Left ventricle myocardium superior (tissue), 1 donor: ENCODE results near the gene ALOX12B. TPM values are rescaled to one million over a fixed set of nuclear protein-coding genes. Genes with fewer than 3 reads are reported as not detected.

Source experiments
- ATAC-seq: fragments of 200-7000 bp; cut with Tn5 transposase; one replicate; pipeline ENCODE4 v1.9.1; 2020; ENCODE audit warnings: mild to moderate bottlenecking, moderate library complexity
- DNase-seq: peaks from one replicate; pipeline ENCODE4 v3.0.0-alpha.2; 2020
- intact Hi-C: fragments of 100-400 bp; cut with micrococcal nuclease; formaldehyde crosslinking; loops from one replicate; pipeline ENCODE4 v1.11.0; 2022
- long read RNA-seq: library from polyadenylated mRNA; unstranded; transcript quantifications from one replicate; pipeline ENCODE4 v2.0.0, GENCODE V29; 2021
- total RNA-seq: library from RNA; stranded (reverse); fragmentation: NEBNext Ultra II Directional; extraction: Animal tissue kit (Norgen Biotek cat#: 25700); gene quantifications from one replicate; pipeline ENCODE4 v1.2.1, GENCODE V29; 2021
- donor health status: DM: no; HTN: yes; CAD: no; lungs with severe emphysema.

The ALOX12B gene
- total RNA-seq = not detected
- long read RNA-seq = 0 reads

DNA sequence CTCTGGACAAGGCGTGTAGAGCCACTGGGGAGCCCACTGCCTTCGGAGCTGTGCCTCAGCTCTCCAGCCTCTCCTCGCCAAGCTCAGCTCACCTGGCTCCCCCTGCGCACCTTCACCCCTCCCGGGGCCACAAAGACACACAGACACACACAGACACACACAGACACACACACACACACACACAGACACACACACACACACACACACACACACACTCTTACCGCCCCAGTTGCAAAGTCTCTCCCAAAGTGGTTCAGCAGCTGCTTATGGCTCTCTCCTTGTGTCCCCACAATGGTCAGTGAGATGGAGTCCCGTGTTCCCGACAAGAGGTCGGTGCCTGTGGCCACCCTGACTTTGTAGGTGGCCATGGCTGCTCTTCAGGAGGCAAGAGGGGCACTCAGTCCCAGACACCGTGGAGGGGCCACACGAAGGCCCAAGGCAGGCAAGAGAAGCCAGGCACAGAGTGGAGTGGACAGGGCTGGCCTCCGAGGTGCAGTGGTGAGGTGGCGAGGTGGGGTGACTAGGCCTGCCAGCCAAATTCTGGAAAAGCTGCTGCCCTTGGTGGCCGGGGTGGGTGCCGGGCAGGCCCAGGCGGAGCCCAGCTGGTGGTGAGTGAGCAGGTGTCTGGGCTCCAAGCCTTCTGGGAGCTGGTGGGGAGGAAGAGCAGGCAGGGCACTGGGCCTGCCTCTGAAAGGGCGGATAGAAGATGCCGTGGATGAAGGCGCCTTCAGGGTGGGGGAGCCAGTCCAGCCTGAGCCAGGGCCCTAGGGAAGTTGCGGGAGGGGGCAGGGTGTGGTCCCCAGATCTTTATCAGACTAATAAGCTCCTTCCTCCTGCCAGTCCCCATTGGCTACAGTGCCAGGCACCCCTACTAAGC, at the start of gene ALOX12B:
Gene ALOX12B (minus strand): TSS at position 642 of the 877 bp plus-strand sequence. CDS start 274 bp downstream, at position 368.
- intact Hi-C loops = no loop called here
- DNase-seq = no peak
- ATAC-seq = no peak

GRCh38 chr17:8133941-8134340, 46.4 kb upstream of the ALOX12B start:
- DNase-seq (no peak), ATAC-seq (no peak)
- intact Hi-C loops = no loop called here

GRCh38 chr17:8133399-8133798, 45.9 kb upstream of the ALOX12B start:
- ATAC-seq (no peak), DNase-seq (no peak)
- intact Hi-C loops = no loop called here

GRCh38 chr17:8131844-8132441, 44.4 kb upstream of the ALOX12B start:
- DNase-seq = no peak
- intact Hi-C loops = no loop called here
- ATAC-seq = no peak

GRCh38 chr17:8128125-8128784, 40.7 kb upstream of the ALOX12B start:
- intact Hi-C loops = no loop called here
- DNase-seq (no peak), ATAC-seq (no peak)

DNA sequence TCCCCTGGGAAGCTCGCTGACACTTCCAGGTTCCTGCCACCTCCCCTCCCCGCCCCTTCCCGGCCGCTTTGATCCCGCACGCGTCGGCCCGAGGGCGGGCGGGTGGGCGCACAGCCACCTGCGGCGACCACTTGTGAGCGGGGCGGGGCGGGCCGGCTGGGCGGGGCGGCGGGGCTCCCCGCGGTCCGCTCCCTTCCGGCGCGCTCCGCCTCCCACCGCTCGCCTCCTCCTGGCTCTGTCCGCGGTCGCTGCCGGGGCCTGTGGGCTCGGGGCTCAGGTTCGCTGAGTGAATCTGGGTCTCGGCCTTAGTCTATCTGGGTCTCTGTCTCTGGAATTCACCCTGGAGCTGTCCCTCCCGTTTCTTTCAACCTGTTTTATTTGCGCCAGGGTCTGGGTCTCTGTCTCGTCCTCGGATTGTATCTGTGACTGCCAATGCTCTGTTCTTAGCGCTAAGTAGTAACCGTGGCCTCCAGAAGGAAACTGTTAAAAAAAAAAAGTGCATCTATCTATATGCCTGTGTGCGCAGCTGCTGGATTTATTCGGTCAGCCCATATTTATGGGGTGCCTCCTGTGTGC, 39.1 kb upstream of the ALOX12B start:
- DNase-seq (peak; percentile 75), ATAC-seq (peak; percentile 72)
- intact Hi-C loops = no loop called here

DNA sequence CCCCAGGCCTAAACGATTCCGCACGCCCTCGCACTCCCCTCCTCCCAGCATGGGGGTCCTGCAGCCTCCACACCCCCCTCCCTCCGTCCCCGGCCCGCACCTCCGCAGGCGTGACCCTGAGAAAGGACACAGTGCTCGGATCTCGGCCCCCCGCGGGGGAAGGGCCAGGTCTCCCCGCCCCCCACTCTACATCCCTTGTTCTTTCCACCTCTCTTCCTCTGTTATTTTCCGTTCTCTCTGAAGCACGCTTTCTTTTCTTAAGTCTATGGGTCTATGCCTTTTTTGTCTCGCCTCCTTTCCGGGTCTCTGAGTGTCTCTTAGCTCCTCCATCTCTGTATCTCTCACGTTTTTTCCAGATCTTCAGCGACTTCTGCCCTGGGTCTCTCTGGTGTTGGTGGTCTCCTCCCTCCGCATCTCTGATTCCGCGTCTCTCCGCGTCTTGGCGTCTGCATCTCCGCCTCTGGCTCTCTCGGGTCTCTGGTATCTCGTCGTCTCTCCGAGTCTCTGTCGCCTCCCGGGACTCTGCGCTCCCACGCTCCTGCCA, 38.5 kb upstream of the ALOX12B start:
- intact Hi-C loops = no loop called here
- ATAC-seq = peak; percentile 1
- no peak for DNase-seq

DNA sequence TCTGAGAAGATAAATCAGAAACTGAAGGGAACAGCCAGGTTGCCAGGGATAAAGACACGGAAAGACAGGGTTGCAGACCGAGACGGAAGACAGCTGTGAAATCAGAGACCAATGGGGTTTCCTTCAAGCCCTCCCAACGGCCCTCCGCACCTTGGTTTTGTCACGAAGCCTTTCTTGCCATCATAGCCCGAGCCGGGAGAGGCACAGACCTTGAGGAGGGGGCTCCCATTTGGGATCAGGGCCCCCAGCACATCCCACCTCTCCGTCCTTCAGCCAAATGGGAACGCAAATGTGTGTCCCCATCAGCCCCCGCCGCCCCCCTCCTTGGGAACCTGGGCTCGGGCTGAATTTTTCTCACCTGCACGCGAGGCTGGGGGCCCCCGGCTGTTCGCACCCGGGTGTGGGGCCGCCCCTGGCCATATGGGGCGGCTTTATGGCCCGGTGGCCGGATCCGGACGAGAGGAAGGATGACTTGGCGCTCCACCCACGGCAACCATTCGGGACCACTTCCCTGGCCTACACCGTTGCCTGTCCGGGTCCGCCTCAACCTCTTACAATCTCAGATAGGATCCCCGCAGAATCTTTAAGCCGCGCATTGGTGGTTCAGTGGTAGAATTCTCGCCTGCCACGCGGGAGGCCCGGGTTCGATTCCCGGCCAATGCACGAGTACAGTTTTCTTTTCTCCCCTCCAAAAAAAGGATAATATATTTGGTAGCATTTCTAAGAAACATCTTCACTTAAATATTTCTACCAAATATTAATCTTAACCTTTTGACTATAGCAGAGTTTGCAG, 37.8 kb upstream of the ALOX12B start:
- peak; percentile 41 for ATAC-seq
- DNase-seq = peak; percentile 78
- intact Hi-C loops = no loop called here

- intact Hi-C loops = no loop called here
- ATAC-seq (no peak), DNase-seq (no peak)
These were observed 37.0 kb upstream of the ALOX12B start for GRCh38 chr17:8124350-8125153.

GRCh38 chr17:8123695-8124349, 36.3 kb upstream of the ALOX12B start, which contains the start of gene HES7:
HES7 (minus strand) TSS chr17:8124106; CDS start chr17:8124084, 22 bp downstream.
- intact Hi-C loops = no loop called here
- ATAC-seq = no peak
- no peak for DNase-seq

DNA sequence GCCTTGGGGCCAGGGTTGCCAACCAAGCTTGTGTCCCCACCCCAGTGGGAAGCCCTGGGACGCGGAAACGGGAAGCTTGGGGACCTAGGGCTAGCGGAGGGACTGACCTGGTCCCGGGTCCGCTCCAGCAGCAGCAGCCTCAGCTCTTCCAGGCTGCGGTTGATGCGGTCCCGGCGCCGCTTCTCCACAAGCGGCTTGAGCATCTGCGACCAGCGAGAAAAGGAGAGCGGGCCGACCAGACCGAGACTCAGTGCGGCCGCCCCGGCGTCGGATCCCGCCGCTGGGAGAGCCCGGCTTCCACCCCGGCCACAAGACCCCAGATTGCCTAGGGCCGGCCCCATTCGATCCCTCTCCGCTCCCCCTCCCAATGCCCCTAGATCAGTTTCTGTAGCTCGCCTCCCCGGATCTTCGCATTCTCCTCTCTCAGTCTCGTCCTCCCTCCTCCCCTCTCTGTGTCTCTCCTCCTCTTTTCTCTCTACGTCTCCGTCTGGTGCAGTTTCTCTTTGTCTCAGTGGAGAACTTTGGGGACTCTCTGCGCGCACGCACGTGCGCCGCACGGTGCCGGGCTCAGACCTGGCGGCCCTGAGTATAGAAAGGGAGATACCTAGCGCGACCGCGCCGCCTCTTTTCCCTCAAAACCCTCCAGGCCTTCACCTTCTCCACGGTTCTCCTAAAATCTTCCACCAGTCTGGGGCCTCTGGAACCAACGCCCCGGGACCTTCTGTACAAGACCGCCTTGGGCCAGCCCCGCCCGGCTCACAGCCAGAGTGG, 35.6 kb upstream of the ALOX12B start:
- intact Hi-C loops = no loop called here
- ATAC-seq (no peak), DNase-seq (peak; percentile 66)

DNA sequence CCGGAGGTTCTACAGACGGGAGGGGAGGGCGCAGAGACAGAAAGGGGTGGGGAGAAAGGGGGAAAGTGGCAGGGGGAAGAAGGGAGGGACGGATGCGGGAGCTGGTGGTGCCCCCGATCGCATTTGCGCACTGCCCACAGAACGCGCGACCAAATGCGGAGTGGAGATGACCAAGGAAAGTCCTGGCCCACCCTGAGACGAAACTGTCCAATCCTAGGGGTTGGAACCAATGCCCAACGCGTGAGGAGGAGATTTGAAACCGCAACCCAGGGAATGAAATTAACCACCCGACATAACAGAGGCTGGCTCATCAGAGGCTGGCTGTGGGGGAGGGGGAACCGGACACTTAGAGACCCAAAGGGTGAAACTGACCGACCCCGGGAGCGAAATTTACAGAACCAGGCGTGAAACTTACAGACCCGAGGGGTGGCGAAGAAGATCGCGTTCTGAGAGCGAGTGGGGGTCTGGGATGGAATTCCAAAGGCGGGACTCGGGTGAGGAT, 35.0 kb upstream of the ALOX12B start:
- ATAC-seq (no peak), DNase-seq (no peak)
- intact Hi-C loops = no loop called here

GRCh38 chr17:8121681-8122421, 34.3 kb upstream of the ALOX12B start:
- ATAC-seq (peak; percentile 37), DNase-seq (peak; percentile 80)
- intact Hi-C loops = no loop called here

GRCh38 chr17:8121407-8121680, 33.8 kb upstream of the ALOX12B start:
- no peak for DNase-seq
- ATAC-seq = no peak
- intact Hi-C loops = no loop called here

- ATAC-seq (peak; percentile 18), DNase-seq (peak; percentile 73)
These were observed 33.2 kb upstream of the ALOX12B start for GRCh38 chr17:8120520-8121406.

More at GRCh38 chr17:8120520-8121406, 33.2 kb upstream of the ALOX12B start:
- intact Hi-C loops = no loop called here
